Brain microvascular endothelial cell (primary cell): ENCODE measurements around the gene SERPINA7.
"Not testable (repeated sequence)": the region's sequence is repeated elsewhere in the genome, so short reads cannot be mapped to it uniquely, and the experiment has no call there.

Experiments
- DNase-seq: peaks from one replicate; pipeline ENCODE4 v3.0.0-alpha.2; 2020
- H3K27ac ChIP-seq: fragments of 250-450 bp; sonication (Bioruptor Pico); 2 replicates; pipeline ENCODE4 v1.5.1; 2020; ENCODE audit warnings: mild to moderate bottlenecking, moderate library complexity
- H3K27me3 ChIP-seq: fragments of 250-450 bp; sonication (Bioruptor Pico); replicated peaks from 2 replicates; pipeline ENCODE4 v1.5.1; 2020; ENCODE audit warnings: mild to moderate bottlenecking
- H3K36me3 ChIP-seq: fragments of 250-450 bp; sonication (Bioruptor Pico); replicated peaks from 2 replicates; pipeline ENCODE4 v1.5.1; 2020; ENCODE audit warnings: mild to moderate bottlenecking
- H3K4me3 ChIP-seq: 2 replicates; pipeline ENCODE4 v1.5.1; 2011; ENCODE audit warnings: low read depth, mild to moderate bottlenecking, control low read depth, low read length, moderate library complexity
- in situ Hi-C: cut with HindIII; loops from 2 replicates; pipeline ENCODE4 v1.10.0; 2017; ENCODE audit warnings: low sequenced_read_pairs, low pct_ligation_motif_present
- TF ChIP-seq, protein P1 (sequence below): IDR thresholded peaks from 2 replicates; pipeline ENCODE4 v1.5.1; 2011; ENCODE audit warnings: low read depth, mild to moderate bottlenecking, moderate library complexity, low read length, control low read depth, inconsistent platforms; ENCODE audit errors: missing control alignments

Gene SERPINA7

DNA sequence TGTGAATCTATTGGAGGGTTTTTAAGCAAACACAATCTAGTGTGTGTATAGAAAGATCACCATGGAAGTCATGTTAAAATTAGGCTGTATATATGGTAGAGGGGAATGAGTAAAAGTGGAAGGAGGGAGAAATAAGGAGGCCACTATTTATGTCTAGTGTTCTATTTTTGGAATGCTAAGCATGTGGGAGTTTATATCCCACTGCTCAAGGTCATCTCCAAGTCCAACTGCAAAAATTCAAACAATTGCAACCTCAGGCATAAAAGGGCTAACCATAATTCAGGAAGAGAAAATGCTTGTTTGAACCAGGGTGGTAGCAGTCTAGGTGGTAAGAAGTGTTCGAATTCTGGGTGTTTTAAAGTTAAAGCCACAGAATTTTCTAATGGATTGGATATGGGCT lies 39.2 kb downstream of the SERPINA7 start:
- no peaks in the 10 kb centered on the region for H3K27me3 ChIP-seq
- TF ChIP-seq, protein P1, sequence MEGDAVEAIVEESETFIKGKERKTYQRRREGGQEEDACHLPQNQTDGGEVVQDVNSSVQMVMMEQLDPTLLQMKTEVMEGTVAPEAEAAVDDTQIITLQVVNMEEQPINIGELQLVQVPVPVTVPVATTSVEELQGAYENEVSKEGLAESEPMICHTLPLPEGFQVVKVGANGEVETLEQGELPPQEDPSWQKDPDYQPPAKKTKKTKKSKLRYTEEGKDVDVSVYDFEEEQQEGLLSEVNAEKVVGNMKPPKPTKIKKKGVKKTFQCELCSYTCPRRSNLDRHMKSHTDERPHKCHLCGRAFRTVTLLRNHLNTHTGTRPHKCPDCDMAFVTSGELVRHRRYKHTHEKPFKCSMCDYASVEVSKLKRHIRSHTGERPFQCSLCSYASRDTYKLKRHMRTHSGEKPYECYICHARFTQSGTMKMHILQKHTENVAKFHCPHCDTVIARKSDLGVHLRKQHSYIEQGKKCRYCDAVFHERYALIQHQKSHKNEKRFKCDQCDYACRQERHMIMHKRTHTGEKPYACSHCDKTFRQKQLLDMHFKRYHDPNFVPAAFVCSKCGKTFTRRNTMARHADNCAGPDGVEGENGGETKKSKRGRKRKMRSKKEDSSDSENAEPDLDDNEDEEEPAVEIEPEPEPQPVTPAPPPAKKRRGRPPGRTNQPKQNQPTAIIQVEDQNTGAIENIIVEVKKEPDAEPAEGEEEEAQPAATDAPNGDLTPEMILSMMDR = no peak
- no peak for DNase-seq
- H3K4me3 ChIP-seq = no peak overlapping the region
- in situ Hi-C loops = no loop called here
- no peak overlapping the region for H3K27ac ChIP-seq
- no peaks in the 10 kb centered on the region for H3K36me3 ChIP-seq

DNA sequence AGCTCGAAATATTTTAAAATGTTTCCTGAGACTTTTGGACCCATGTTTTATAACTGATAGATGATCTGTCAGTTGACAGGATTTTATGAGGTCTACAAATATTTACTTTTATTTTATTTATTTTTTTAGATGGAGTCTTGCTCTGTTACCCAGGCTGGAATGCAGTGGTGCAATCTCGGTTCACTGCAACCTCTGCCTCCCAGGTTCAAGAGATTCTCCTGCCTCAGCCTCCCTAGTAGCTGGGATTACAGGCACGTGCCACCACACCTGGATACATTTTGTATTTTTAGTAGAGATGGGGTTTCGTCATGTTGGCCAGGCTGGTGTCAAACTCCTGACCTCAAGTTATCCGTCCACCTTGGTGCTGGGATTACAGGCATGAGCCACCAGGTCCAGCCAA lies 50.0 kb downstream of the SERPINA7 start:
- H3K27ac ChIP-seq, H3K4me3 ChIP-seq, H3K27me3 ChIP-seq, in situ Hi-C loops, H3K36me3 ChIP-seq, DNase-seq: not testable (repeated sequence)
